ENCODE measurements around the gene HDAC2.

DNA sequence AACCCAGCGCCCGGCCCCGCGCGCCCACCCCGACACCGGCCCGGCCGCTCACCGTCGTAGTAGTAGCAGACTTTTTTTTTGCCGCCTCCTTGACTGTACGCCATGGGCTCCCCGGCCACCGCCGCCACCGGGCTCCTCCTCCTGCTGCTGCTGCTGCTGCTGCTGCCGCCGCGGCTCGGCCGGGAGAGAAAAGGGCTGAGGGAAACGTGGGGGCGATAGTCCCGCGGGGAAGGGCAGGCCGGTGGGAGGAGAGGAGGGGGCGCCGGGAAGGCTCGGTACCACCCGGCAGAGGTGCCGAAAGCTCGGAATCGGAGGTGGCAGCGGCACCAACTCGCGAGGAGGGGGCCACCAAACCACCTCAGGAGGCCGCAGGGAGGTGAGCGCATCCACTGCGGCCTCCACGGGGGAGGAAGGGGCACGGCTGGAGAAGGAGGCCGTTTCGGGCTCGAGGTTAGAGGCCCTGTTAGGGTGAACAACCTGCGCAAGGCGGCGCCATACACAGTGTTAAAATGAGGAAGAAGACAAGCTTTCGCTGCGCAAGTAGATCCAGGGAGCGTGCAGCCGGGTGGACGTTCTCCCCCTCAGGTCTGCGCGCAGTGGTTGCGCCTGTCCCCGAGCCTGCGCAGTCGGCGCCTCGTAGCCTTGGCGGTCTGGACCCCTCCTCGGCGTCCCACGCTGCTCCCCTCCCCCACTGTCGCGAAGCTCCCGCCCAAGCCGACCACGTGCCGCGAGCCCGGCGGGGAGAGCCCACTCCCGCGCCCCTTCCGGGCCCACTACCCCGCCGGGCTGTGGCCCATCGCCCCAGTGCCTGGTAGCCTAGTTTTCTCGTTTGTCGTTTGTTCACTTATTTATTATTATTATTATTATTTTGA is at the start of gene HDAC2:
- TF ChIP-seq CTCF (conservative IDR thresholded peaks at IDR 0.05 in 1 of 2, IDR thresholded peaks at IDR 0.05 in 1 of 2; ENCODE audit: extremely low read depth in 1 of 2, insufficient read depth in 1 of 2, low read depth in 1 of 2, low read length in 2 of 2) (no peak), EZH2 (IDR thresholded peaks at IDR 0.05; ENCODE audit: borderline replicate concordance, low read length) (no peak)

All from mammary epithelial cell (primary cell).